GM12878 (cell line): ENCODE results near the gene SETD1B. TPM values are rescaled to one million over a fixed set of nuclear protein-coding genes. Genes with fewer than 3 reads are reported as not detected.

ENCODE experiments used
- ATAC-seq: fragments of 200-7000 bp; cut with Tn5 transposase; 3 replicates; pipeline ENCODE4 v1.9.1; 2020; ENCODE audit warnings: mild to moderate bottlenecking, moderate library complexity
- BruUV-seq: library from RNA; stranded (reverse); fragments of 400-500 nt; replicated peaks from 2 replicates; lab custom pipeline; 2021; lab: Mats Ljungman, UMichigan
- CTCF ChIA-PET: fragments of 300-600 bp; sonication (Branson Sonifier 250); formaldehyde crosslinking; extraction: SDS; loops from one replicate; lab custom pipeline; 2021; ENCODE audit warnings: inconsistent platforms; lab: Yijun Ruan, JAX
- POLR2A ChIA-PET: fragments of 350-600 bp; formaldehyde crosslinking; extraction: SDS; loops from one replicate; lab custom pipeline; 2021; ENCODE audit warnings: inconsistent platforms; lab: Charles Lee
- RAD21 ChIA-PET: fragments of 300-600 bp; sonication (Branson Sonifier 250); formaldehyde crosslinking; loops from one replicate; lab custom pipeline; 2023; ENCODE audit warnings: antibody characterized with exemption; ENCODE audit not compliant: unreplicated experiment; lab: Charles Lee
- SMC1A ChIA-PET: fragments of 300-600 bp; sonication (Branson Sonifier 250); formaldehyde crosslinking; loops from one replicate; lab custom pipeline; 2023; ENCODE audit not compliant: unreplicated experiment, uncharacterized antibody; lab: Charles Lee
- DNase-seq: peaks from one replicate; pipeline ENCODE4 v3.0.0-alpha.2; 2011; ENCODE audit warnings: low read depth, low spot score
- FAIRE-seq: peaks from 3 replicates; lab custom pipeline; 2011; peaks lifted over from hg19 to GRCh38; lab: Jason Lieb, UNC
- H2AFZ ChIP-seq: 2 replicates; pipeline ENCODE4 v1.6.0; 2011; ENCODE audit warnings: low read depth, low read length, control low read depth; ENCODE audit not compliant: control insufficient read depth
- H3K27ac ChIP-seq: 2 replicates; pipeline ENCODE4 v1.5.1; 2011; ENCODE audit warnings: control low read depth; ENCODE audit not compliant: control insufficient read depth, insufficient read depth
- H3K27me3 ChIP-seq, 2 experiments: replicated peaks in 1 of 2; 2 replicates each; pipeline versions ENCODE4 v1.6.0 to v1.6.1; 2011; ENCODE audit warnings: low read length in 1 of 2; ENCODE audit not compliant: control insufficient read depth in 2 of 2, insufficient read depth in 2 of 2
- H3K36me3 ChIP-seq, 2 experiments: 2 replicates each; pipeline ENCODE4 v1.5.1; 2011; ENCODE audit warnings: low read length in 1 of 2; ENCODE audit not compliant: control insufficient read depth in 2 of 2, insufficient read depth in 2 of 2
- H3K4me1 ChIP-seq: 2 replicates; pipeline ENCODE4 v1.6.1; 2011; ENCODE audit warnings: mild to moderate bottlenecking, low read length, moderate library complexity, mixed read lengths; ENCODE audit not compliant: control insufficient read depth, insufficient read depth
- H3K4me2 ChIP-seq: 2 replicates; pipeline ENCODE4 v1.6.0; 2011; ENCODE audit warnings: control low read depth; ENCODE audit not compliant: control insufficient read depth, insufficient read depth
- H3K4me3 ChIP-seq: fragments of 200-600 bp; sonication (generic); 2 replicates; pipeline ENCODE4 v1.5.1; 2016
- H3K79me2 ChIP-seq: 2 replicates; pipeline ENCODE4 v1.6.0; 2011; ENCODE audit warnings: low read length; ENCODE audit not compliant: control insufficient read depth, insufficient read depth
- H3K9ac ChIP-seq: 2 replicates; pipeline ENCODE4 v1.8.0; 2011; ENCODE audit warnings: low read length, control low read depth, mixed read lengths; ENCODE audit not compliant: control insufficient read depth, insufficient read depth
- H3K9me3 ChIP-seq: replicated peaks from 3 replicates; pipeline ENCODE4 v1.5.1; 2011; ENCODE audit warnings: mild to moderate bottlenecking, low read length; ENCODE audit not compliant: control insufficient read depth, insufficient read depth
- H4K20me1 ChIP-seq: 2 replicates; pipeline ENCODE4 v1.6.0; 2011; ENCODE audit not compliant: control insufficient read depth, insufficient read depth
- BCL11A ChIP-seq: IDR thresholded peaks from 2 replicates; pipeline ENCODE4 v1.6.1; 2011; ENCODE audit warnings: low read depth, low read length
- CBX5 ChIP-seq: sonication (generic); IDR thresholded peaks from 2 replicates; pipeline ENCODE4 v1.6.1; 2016; ENCODE audit warnings: low read depth, moderate library complexity, mild to moderate bottlenecking, inconsistent platforms
- JUNB ChIP-seq: IDR thresholded peaks from 2 replicates; pipeline ENCODE4 v1.6.1; 2016; ENCODE audit warnings: antibody characterized with exemption, mild to moderate bottlenecking
- JUND ChIP-seq: IDR thresholded peaks from 2 replicates; pipeline ENCODE4 v1.6.1; 2012; ENCODE audit warnings: low read depth, mild to moderate bottlenecking, low read length, improper control_type of control experiment, moderate library complexity
- PAX5 ChIP-seq: IDR thresholded peaks from 2 replicates; pipeline ENCODE4 v1.6.1; 2011; ENCODE audit warnings: low read depth, low read length, borderline replicate concordance
- RBBP5 ChIP-seq: fragments of 200-600 bp; sonication (generic); conservative IDR thresholded peaks from 2 replicates; pipeline ENCODE4 v1.6.1; 2016
- RFX5 ChIP-seq: IDR thresholded peaks from 2 replicates; pipeline ENCODE4 v1.6.1; 2011; ENCODE audit warnings: low read depth, low read length, improper control_type of control experiment
- SMARCA5 ChIP-seq: fragments of 450-650 bp; IDR thresholded peaks from 2 replicates; pipeline ENCODE4 v1.6.1; 2017; ENCODE audit warnings: mild to moderate bottlenecking
- TARDBP ChIP-seq: IDR thresholded peaks from 2 replicates; pipeline ENCODE4 v1.6.1; 2016; ENCODE audit warnings: borderline replicate concordance
- WGBS: methylation state at CpG from one replicate; pipeline ENCODE4 v1.1.6; 2016; ENCODE audit warnings: low lambda C conversion rate; ENCODE audit not compliant: insufficient replicate concordance, insufficient coverage; ENCODE audit errors: missing lambda C conversion rate; 5-methylcytosine and 5-hydroxymethylcytosine counted together
- in situ Hi-C: fragments of 300-500 bp; cut with MboI; formaldehyde crosslinking; loops from 9 replicates; pipeline ENCODE4 v1.14.3; 2018; ENCODE audit warnings: mixed read lengths
- intact Hi-C: fragments of 100-400 bp; cut with micrococcal nuclease; formaldehyde crosslinking; loops from one replicate; pipeline ENCODE4 v1.14.2; 2022; ENCODE audit not compliant: unreplicated experiment
- polyA plus RNA-seq, 11 experiments: library from polyadenylated mRNA; depleted of rRNA in 4 of 11; unstranded in 6 of 11; stranded (reverse) in 5 of 11; fragments of >200 nt; fragmentation: Nextera tagmentation in 4 of 11; fragmentation: Illumina TruSeq in 1 of 11; extraction: Ambion mirVana in 4 of 11; extraction: Trizol in 1 of 11; gene quantifications; 1 replicate in 1 of 11; 2 replicates in 10 of 11; pipeline versions ENCODE4 v1.2.1 to v1.2.3, GENCODE V29; 2011 to 2016; ENCODE audit warnings: inconsistent platforms in 2 of 11, missing spikeins in 2 of 11, low read depth in 1 of 11
- total RNA-seq, 4 experiments: library from RNA; depleted of rRNA in 3 of 4; stranded (reverse); fragments of >200 nt in 3 of 4; fragmentation: Illumina TruSeq in 1 of 4; extraction: Trizol in 1 of 4; gene quantifications; 2 replicates each; pipeline versions ENCODE4 v1.2.1 to v1.2.3, GENCODE V29; 2013 to 2021
- TF ChIP-seq, protein P1 (sequence below): fragments of 450-650 bp; IDR thresholded peaks from 2 replicates; pipeline ENCODE4 v1.6.1; 2017; ENCODE audit warnings: antibody characterized with exemption, mild to moderate bottlenecking, moderate library complexity
- TF ChIP-seq, protein P2 (sequence below): IDR thresholded peaks from 2 replicates; pipeline ENCODE4 v1.6.1; 2011; ENCODE audit warnings: borderline replicate concordance, low read depth, mild to moderate bottlenecking, moderate library complexity, low read length; ENCODE audit not compliant: insufficient read depth, poor library complexity, severe bottlenecking
- TF ChIP-seq, protein P3 (sequence below): fragments of 450-650 bp; IDR thresholded peaks from 2 replicates; pipeline ENCODE4 v1.6.1; 2017; ENCODE audit warnings: mild to moderate bottlenecking

Gene SETD1B
- total and polyA plus RNA-seq, 10 of the 15 experiments (the other 5 are each of a cell fraction or from before 2014, with no cell fraction given), result 0.50 to 17.3 (median 1.6) TPM

DNA sequence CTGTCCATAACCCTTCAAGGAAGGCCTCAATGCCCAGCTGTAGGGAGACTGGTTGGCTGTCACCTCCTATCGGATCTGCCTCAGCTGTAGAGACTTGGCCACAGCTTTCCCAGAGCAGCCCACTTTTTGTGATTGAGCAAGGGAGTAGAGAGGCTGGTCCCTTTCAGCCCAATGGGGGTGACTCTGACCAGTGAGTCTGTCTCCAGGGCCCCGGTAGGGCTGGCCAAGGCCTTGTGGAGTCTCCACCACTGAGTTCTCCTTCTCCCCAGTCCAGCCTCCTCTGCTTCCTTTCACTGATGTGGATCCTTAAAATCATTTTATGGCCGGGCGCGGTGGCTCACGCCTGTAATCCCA is 69.4 kb downstream of the SETD1B start (continued):
- TF ChIP-seq, protein P1, sequence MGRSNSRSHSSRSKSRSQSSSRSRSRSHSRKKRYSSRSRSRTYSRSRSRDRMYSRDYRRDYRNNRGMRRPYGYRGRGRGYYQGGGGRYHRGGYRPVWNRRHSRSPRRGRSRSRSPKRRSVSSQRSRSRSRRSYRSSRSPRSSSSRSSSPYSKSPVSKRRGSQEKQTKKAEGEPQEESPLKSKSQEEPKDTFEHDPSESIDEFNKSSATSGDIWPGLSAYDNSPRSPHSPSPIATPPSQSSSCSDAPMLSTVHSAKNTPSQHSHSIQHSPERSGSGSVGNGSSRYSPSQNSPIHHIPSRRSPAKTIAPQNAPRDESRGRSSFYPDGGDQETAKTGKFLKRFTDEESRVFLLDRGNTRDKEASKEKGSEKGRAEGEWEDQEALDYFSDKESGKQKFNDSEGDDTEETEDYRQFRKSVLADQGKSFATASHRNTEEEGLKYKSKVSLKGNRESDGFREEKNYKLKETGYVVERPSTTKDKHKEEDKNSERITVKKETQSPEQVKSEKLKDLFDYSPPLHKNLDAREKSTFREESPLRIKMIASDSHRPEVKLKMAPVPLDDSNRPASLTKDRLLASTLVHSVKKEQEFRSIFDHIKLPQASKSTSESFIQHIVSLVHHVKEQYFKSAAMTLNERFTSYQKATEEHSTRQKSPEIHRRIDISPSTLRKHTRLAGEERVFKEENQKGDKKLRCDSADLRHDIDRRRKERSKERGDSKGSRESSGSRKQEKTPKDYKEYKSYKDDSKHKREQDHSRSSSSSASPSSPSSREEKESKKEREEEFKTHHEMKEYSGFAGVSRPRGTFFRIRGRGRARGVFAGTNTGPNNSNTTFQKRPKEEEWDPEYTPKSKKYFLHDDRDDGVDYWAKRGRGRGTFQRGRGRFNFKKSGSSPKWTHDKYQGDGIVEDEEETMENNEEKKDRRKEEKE, result no peak
- TF ChIP-seq CBX5, result no peak
- TF ChIP-seq JUND, result no peak
- TF ChIP-seq JUNB, result no peak
- no peak for TF ChIP-seq BCL11A
- TF ChIP-seq, protein P2, sequence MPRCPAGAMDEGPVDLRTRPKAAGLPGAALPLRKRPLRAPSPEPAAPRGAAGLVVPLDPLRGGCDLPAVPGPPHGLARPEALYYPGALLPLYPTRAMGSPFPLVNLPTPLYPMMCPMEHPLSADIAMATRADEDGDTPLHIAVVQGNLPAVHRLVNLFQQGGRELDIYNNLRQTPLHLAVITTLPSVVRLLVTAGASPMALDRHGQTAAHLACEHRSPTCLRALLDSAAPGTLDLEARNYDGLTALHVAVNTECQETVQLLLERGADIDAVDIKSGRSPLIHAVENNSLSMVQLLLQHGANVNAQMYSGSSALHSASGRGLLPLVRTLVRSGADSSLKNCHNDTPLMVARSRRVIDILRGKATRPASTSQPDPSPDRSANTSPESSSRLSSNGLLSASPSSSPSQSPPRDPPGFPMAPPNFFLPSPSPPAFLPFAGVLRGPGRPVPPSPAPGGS, result no peak

DNA sequence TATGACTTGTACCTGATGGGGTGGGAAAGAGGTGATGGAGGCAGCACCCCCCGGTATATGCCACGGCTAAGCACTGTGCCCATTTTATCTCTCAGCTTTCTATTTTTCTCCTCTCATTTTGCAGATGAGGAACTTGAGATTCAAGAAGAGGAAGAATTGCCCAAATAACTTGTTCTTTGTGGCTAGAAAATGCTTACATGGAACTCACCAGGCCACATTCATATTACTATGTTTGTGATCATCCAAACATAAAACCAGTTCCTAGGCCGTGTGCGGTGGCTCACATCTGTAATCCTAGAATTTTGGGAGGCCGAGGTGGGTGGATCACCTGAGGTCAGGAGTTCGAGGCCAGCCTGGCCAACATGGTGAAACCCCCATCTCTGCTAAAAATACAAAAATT is 70.3 kb downstream of the SETD1B start:
- no peaks in the 10 kb centered on the region for H3K9me3 ChIP-seq
- ChIA-PET POLR2A (no interaction called here), CTCF (no interaction called here), RAD21 (no interaction called here), SMC1A (no interaction called here)
- no TSS peak for BruUV-seq
- H3K79me2 ChIP-seq, result no peaks in the 10 kb centered on the region
- H3K4me1 ChIP-seq, result no peaks in the 10 kb centered on the region
- no peak overlapping the region for H3K9ac ChIP-seq
- H3K27ac ChIP-seq, result no peak overlapping the region
- H3K4me3 ChIP-seq, result no peak overlapping the region
- no peaks in the 10 kb centered on the region for H3K27me3 ChIP-seq
- no peak overlapping the region for H2AFZ ChIP-seq
- ATAC-seq, result no peak
- in situ Hi-C loops (no loop called here), intact Hi-C loops (no loop called here)
- 18% methylated on average over 6 of the region's 6 CpGs for WGBS
- no peak for FAIRE-seq
- DNase-seq, result no peak
- no peak overlapping the region for H3K4me2 ChIP-seq
- no peaks in the 10 kb centered on the region for H3K36me3 ChIP-seq
- no peaks in the 10 kb centered on the region for H4K20me1 ChIP-seq
- no peak for TF ChIP-seq SMARCA5
- TF ChIP-seq RBBP5, result no peak
- TF ChIP-seq PAX5, result no peak
- TF ChIP-seq, protein P3, sequence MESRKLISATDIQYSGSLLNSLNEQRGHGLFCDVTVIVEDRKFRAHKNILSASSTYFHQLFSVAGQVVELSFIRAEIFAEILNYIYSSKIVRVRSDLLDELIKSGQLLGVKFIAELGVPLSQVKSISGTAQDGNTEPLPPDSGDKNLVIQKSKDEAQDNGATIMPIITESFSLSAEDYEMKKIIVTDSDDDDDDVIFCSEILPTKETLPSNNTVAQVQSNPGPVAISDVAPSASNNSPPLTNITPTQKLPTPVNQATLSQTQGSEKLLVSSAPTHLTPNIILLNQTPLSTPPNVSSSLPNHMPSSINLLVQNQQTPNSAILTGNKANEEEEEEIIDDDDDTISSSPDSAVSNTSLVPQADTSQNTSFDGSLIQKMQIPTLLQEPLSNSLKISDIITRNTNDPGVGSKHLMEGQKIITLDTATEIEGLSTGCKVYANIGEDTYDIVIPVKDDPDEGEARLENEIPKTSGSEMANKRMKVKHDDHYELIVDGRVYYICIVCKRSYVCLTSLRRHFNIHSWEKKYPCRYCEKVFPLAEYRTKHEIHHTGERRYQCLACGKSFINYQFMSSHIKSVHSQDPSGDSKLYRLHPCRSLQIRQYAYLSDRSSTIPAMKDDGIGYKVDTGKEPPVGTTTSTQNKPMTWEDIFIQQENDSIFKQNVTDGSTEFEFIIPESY, result no peak
- no peak for TF ChIP-seq RFX5
- TF ChIP-seq TARDBP, result no peak
- TF ChIP-seq, all 136 proteins: peak for 0
